Spinal cord (tissue), 10 donors: Measurements from ENCODE around the gene HAS3. TPM values are rescaled to one million over a fixed set of nuclear protein-coding genes. Genes with fewer than 3 reads are reported as not detected.

Source experiments
- DNase-seq, 6 donors: peaks; one replicate each; pipeline versions ENCODE4 v3.0.0 to v3.0.0-alpha.2; 2013 to 2015; ENCODE audit warnings: low spot score in 6 of 6, low read depth in 4 of 6
- H3K27ac ChIP-seq: one replicate; pipeline ENCODE4 v1.5.1; 2013; ENCODE audit warnings: low read depth, low read length, control low read depth
- H3K27me3 ChIP-seq: one replicate; pipeline ENCODE4 v1.6.1; 2013; ENCODE audit warnings: low read length; ENCODE audit not compliant: control insufficient read depth, insufficient read depth
- H3K36me3 ChIP-seq: one replicate; pipeline ENCODE4 v1.6.1; 2013; ENCODE audit warnings: low read length; ENCODE audit not compliant: control insufficient read depth, insufficient read depth
- H3K4me1 ChIP-seq: one replicate; pipeline ENCODE4 v1.6.1; 2013; ENCODE audit warnings: low read length; ENCODE audit not compliant: control insufficient read depth, insufficient read depth
- H3K4me3 ChIP-seq: one replicate; pipeline ENCODE4 v1.5.1; 2013; ENCODE audit warnings: low read depth, low read length, control low read depth
- H3K9me3 ChIP-seq: one replicate; pipeline ENCODE4 v1.6.1; 2013; ENCODE audit warnings: low read length; ENCODE audit not compliant: control insufficient read depth, insufficient read depth
- WGBS: methylation state at CpG from one replicate; pipeline ENCODE4 v1.1.5; 2013; ENCODE audit warnings: missing lambda C conversion rate; ENCODE audit not compliant: insufficient coverage; 5-methylcytosine and 5-hydroxymethylcytosine counted together
- polyA plus RNA-seq, 2 donors: library from polyadenylated mRNA; unstranded; fragments of 120-200 nt; gene quantifications; one replicate each; pipeline ENCODE4 v1.2.1, GENCODE V29; 2013; ENCODE audit not compliant: insufficient read length in 2 of 2
- total RNA-seq, 2 donors: library from RNA; depleted of rRNA in 1 of 2; stranded (reverse); fragments of 120-200 nt in 1 of 2; fragments of >200 nt in 1 of 2; gene quantifications; one replicate each; pipeline versions ENCODE4 v1.2.3 to v1.2.4, GENCODE V29; 2013 to 2014
- donor health status: healthy.

Gene HAS3
- total and polyA plus RNA-seq, 4 donors = 1.4 to 6.6 (median 3.7) TPM

GRCh38 chr16:69114346-69114975 lies 9.0 kb downstream of the HAS3 start:
- no peak overlapping the region for H3K4me3 ChIP-seq
- DNase-seq = no peak
- H3K4me1 ChIP-seq = no peaks in the 10 kb centered on the region
- no peaks in the 10 kb centered on the region for H3K27me3 ChIP-seq
- 96% methylated on average over 25 of the region's 25 CpGs for WGBS
- H3K36me3 ChIP-seq = peaks cover 77% of the 10 kb centered on the region
- no peak overlapping the region for H3K27ac ChIP-seq
- no peaks in the 10 kb centered on the region for H3K9me3 ChIP-seq

- no peak overlapping the region for H3K27ac ChIP-seq
- no peaks in the 10 kb centered on the region for H3K9me3 ChIP-seq
- H3K4me3 ChIP-seq = no peak overlapping the region
- H3K27me3 ChIP-seq = no peaks in the 10 kb centered on the region
- no peak for DNase-seq
- 97% methylated on average over 6 of the region's 6 CpGs for WGBS
- H3K36me3 ChIP-seq = peaks cover 77% of the 10 kb centered on the region
- H3K4me1 ChIP-seq = no peaks in the 10 kb centered on the region
These were observed 9.5 kb downstream of the HAS3 start for GRCh38 chr16:69114976-69115355.

GRCh38 chr16:69115361-69115760 lies 9.9 kb downstream of the HAS3 start:
- no peak for DNase-seq
- no peak overlapping the region for H3K27ac ChIP-seq
- H3K9me3 ChIP-seq = no peaks in the 10 kb centered on the region
- no peaks in the 10 kb centered on the region for H3K27me3 ChIP-seq
- no peak overlapping the region for H3K4me3 ChIP-seq
- peaks cover 77% of the 10 kb centered on the region for H3K36me3 ChIP-seq
- WGBS = 100% methylated on average over 3 of the region's 5 CpGs
- H3K4me1 ChIP-seq = no peaks in the 10 kb centered on the region

GRCh38 chr16:69115837-69116236 lies 10.4 kb downstream of the HAS3 start:
- Histone ChIP-seq H3K9me3 (no peaks in the 10 kb centered on the region), H3K27me3 (no peaks in the 10 kb centered on the region), H3K4me3 (no peak overlapping the region), H3K36me3 (peaks cover 77% of the 10 kb centered on the region), H3K27ac (no peak overlapping the region), H3K4me1 (no peaks in the 10 kb centered on the region)
- DNase-seq = no peak
- no CpG with 5 or more reads among the region's 1 CpG for WGBS

- 85% methylated on average over 5 of the region's 7 CpGs for WGBS
- peak in 1 of 6 donors; percentile 81 for DNase-seq
- no peak overlapping the region for H3K4me3 ChIP-seq
- no peaks in the 10 kb centered on the region for H3K27me3 ChIP-seq
- peaks cover 78% of the 10 kb centered on the region for H3K36me3 ChIP-seq
- no peak overlapping the region for H3K27ac ChIP-seq
- no peaks in the 10 kb centered on the region for H3K4me1 ChIP-seq
- H3K9me3 ChIP-seq = no peaks in the 10 kb centered on the region
These were observed 10.9 kb downstream of the HAS3 start for GRCh38 chr16:69116256-69116875.

GRCh38 chr16:69116906-69117305 lies 11.5 kb downstream of the HAS3 start:
- no peaks in the 10 kb centered on the region for H3K4me1 ChIP-seq
- no peak overlapping the region for H3K4me3 ChIP-seq
- WGBS = 93% methylated on average over 6 of the region's 6 CpGs
- H3K9me3 ChIP-seq = no peaks in the 10 kb centered on the region
- H3K27me3 ChIP-seq = no peaks in the 10 kb centered on the region
- H3K36me3 ChIP-seq = peaks cover 73% of the 10 kb centered on the region
- no peak for DNase-seq
- no peak overlapping the region for H3K27ac ChIP-seq

- H3K4me3 ChIP-seq = no peak overlapping the region
- no peak for DNase-seq
- H3K9me3 ChIP-seq = no peaks in the 10 kb centered on the region
- peaks cover 60% of the 10 kb centered on the region for H3K36me3 ChIP-seq
- no peaks in the 10 kb centered on the region for H3K4me1 ChIP-seq
- no peaks in the 10 kb centered on the region for H3K27me3 ChIP-seq
- H3K27ac ChIP-seq = no peak overlapping the region
- 100% methylated on average over 2 of the region's 2 CpGs for WGBS
These were observed 13.0 kb downstream of the HAS3 start for GRCh38 chr16:69118468-69118867.

- Histone ChIP-seq H3K9me3 (no peaks in the 10 kb centered on the region), H3K36me3 (peaks cover 55% of the 10 kb centered on the region), H3K4me3 (no peak overlapping the region), H3K27ac (no peak overlapping the region), H3K27me3 (no peaks in the 10 kb centered on the region), H3K4me1 (no peaks in the 10 kb centered on the region)
- 97% methylated on average over 2 of the region's 2 CpGs for WGBS
- no peak for DNase-seq
These were observed 13.5 kb downstream of the HAS3 start for GRCh38 chr16:69118994-69119393.

GRCh38 chr16:69119536-69119935 lies 14.1 kb downstream of the HAS3 start:
- H3K4me1 ChIP-seq = no peaks in the 10 kb centered on the region
- no peak overlapping the region for H3K4me3 ChIP-seq
- WGBS = 100% methylated on average over 2 of the region's 2 CpGs
- peaks cover 49% of the 10 kb centered on the region for H3K36me3 ChIP-seq
- H3K9me3 ChIP-seq = no peaks in the 10 kb centered on the region
- H3K27me3 ChIP-seq = no peaks in the 10 kb centered on the region
- no peak for DNase-seq
- H3K27ac ChIP-seq = no peak overlapping the region

- no peaks in the 10 kb centered on the region for H3K27me3 ChIP-seq
- H3K27ac ChIP-seq = no peak overlapping the region
- WGBS = 97% methylated on average over 19 of the region's 19 CpGs
- H3K4me3 ChIP-seq = no peak overlapping the region
- H3K36me3 ChIP-seq = peaks cover 43% of the 10 kb centered on the region
- no peaks in the 10 kb centered on the region for H3K4me1 ChIP-seq
- no peaks in the 10 kb centered on the region for H3K9me3 ChIP-seq
- DNase-seq = no peak
These were observed 14.7 kb downstream of the HAS3 start for GRCh38 chr16:69120096-69120664.
